ENCODE data around the gene CEBPE.

- no peak for TF ChIP-seq CTCF (IDR thresholded peaks at IDR 0.05)
- TF ChIP-seq POLR2A (IDR thresholded peaks at IDR 0.05): no peak
These were observed 17.6 kb upstream of the CEBPE start for GRCh38 chr14:23136566-23137133.
